Thyroid gland (tissue), 4 donors: Measurements from ENCODE around the gene MAJIN. TPM values are rescaled to one million over a fixed set of nuclear protein-coding genes. Genes with fewer than 3 reads are reported as not detected.

Experiments used
- DNase-seq, 2 donors: peaks; one replicate each; pipeline ENCODE4 v3.0.0-alpha.2; 2019
- H3K27ac ChIP-seq, 3 donors: fragments of 200-600 bp; sonication (generic); 1 replicate in 2 of 3; 2 replicates in 1 of 3; pipeline ENCODE4 v1.5.1; 2016 to 2019; ENCODE audit warnings: mild to moderate bottlenecking in 1 of 3, moderate library complexity in 1 of 3
- H3K27me3 ChIP-seq: fragments of 200-600 bp; sonication (generic); one replicate; pipeline ENCODE4 v1.5.1; 2019
- H3K36me3 ChIP-seq, 2 donors: fragments of 200-600 bp; sonication (generic); one replicate each; pipeline ENCODE4 v1.5.1; 2016 to 2019
- H3K4me1 ChIP-seq, 2 donors: fragments of 200-600 bp; sonication (generic); one replicate each; pipeline ENCODE4 v1.5.1; 2017 to 2019
- H3K4me3 ChIP-seq, 3 donors: fragments of 200-600 bp; sonication (generic); replicated peaks in 1 of 3; 1 replicate in 2 of 3; 2 replicates in 1 of 3; pipeline ENCODE4 v1.5.1; 2016; ENCODE audit warnings: mild to moderate bottlenecking in 1 of 3
- H3K9me3 ChIP-seq: fragments of 200-600 bp; sonication (generic); one replicate; pipeline ENCODE4 v1.5.1; 2017
- CTCF ChIP-seq, 6 experiments: fragments of 200-600 bp in 3 of 6; fragments of 450-650 bp in 3 of 6; sonication (generic) in 3 of 6; IDR thresholded peaks; one replicate each; pipeline ENCODE4 v1.5.1; 2016 to 2019; ENCODE audit warnings: antibody characterized with exemption in 6 of 6, mild to moderate bottlenecking in 2 of 6, inconsistent platforms in 1 of 6, moderate library complexity in 1 of 6
- POLR2A ChIP-seq, 2 donors: fragments of 450-650 bp; IDR thresholded peaks; one replicate each; pipeline ENCODE4 v1.6.1; 2017; ENCODE audit warnings: antibody characterized with exemption in 2 of 2, mild to moderate bottlenecking in 2 of 2, moderate library complexity in 1 of 2
- WGBS, 2 donors: methylation state at CpG; one replicate each; pipeline ENCODE4 v1.1.5; 2017; 5-methylcytosine and 5-hydroxymethylcytosine counted together
- intact Hi-C: fragments of 100-400 bp; cut with DNase I; formaldehyde crosslinking; loops from one replicate; pipeline ENCODE4 v1.15.1; 2023
- total RNA-seq, 4 donors: library from RNA; depleted of rRNA; stranded (reverse); fragments of >200 nt; gene quantifications; one replicate each; pipeline ENCODE4 v1.2.3, GENCODE V29; 2016

The MAJIN gene
- total RNA-seq, 4 donors from 2014 or later, result 0.27 TPM; not detected in 3

DNA sequence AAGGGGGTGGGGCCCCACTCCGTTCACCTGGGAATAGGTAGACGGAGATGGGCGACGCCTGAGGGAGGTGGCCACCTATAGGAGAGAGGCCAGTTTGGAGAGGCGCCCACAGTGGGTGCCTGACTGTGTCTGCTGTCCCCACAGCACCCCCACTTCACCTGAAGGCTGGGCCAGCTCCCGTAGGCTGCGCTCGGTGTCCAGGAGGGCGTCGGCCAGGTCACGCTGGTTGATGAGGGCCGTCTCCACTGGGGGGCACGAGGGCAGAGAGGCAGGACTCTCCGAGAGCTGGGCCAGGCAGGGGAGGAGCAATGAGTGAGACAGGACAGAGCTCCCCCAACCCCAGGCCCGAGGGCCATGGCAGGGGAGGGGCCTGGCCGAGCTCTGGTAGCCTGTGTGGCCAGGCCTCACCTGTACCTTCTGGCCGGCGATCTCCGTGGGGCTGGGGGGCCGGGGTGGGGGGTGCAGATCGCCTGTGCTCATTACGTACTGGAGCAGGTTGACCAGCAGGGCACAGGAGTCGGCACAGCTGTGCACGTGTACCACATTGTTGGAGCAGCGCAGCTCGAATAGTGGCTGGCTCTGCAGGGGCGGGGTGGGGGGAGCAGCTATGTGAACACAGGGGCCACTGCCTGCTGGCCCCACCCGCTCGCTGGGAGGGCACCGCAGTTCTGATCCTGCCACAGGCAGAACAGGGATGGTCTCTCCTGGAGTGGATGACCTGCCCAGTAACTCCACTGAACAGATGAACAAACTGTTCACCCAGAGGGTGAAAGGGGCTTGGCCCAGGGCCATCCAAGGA, 69.6 kb downstream of the MAJIN start:
- WGBS, 2 donors, result 89 to 95% methylated on average over 5 to 12 of the region's 30 CpGs

GRCh38 chr11:64900774-64901173, 71.1 kb downstream of the MAJIN start:
- intact Hi-C loops, result no loop called here

More for the DNA sequence above, 69.6 kb downstream of the MAJIN start:
- peaks cover 59 to 65% of the 10 kb centered on the region in 2 donors for H3K36me3 ChIP-seq
- DNase-seq, result no peak
- no peaks in the 10 kb centered on the region for H3K27me3 ChIP-seq
- TF ChIP-seq POLR2A (IDR thresholded peaks at IDR 0.05) (no peak), CTCF (IDR thresholded peaks at IDR 0.05) (no peak)
- intact Hi-C loops, result no loop called here
- no peaks in the 10 kb centered on the region for H3K9me3 ChIP-seq
- no peak overlapping the region for H3K27ac ChIP-seq
- H3K4me1 ChIP-seq, result no peaks in the 10 kb centered on the region
- H3K4me3 ChIP-seq, result no peak overlapping the region

GRCh38 chr11:64900263-64900678, 71.6 kb downstream of the MAJIN start:
- no peak for TF ChIP-seq CTCF (IDR thresholded peaks at IDR 0.05)
- no peak for TF ChIP-seq POLR2A (IDR thresholded peaks at IDR 0.05)
- Histone ChIP-seq H3K9me3 (no peaks in the 10 kb centered on the region), H3K27me3 (no peaks in the 10 kb centered on the region), H3K4me3 (no peak overlapping the region), H3K27ac (no peak overlapping the region), H3K36me3 (peaks cover 40 to 51% of the 10 kb centered on the region in 2 donors), H3K4me1 (no peaks in the 10 kb centered on the region)
- DNase-seq, result no peak
- intact Hi-C loops, result no loop called here
- 89 to 93% methylated on average over 13 to 14 of the region's 14 CpGs for WGBS, 2 donors

More at GRCh38 chr11:64900774-64901173, 71.1 kb downstream of the MAJIN start:
- Histone ChIP-seq H3K4me1 (no peaks in the 10 kb centered on the region), H3K27ac (no peak overlapping the region), H3K9me3 (no peaks in the 10 kb centered on the region), H3K4me3 (no peak overlapping the region), H3K36me3 (peaks cover 44 to 56% of the 10 kb centered on the region in 2 donors), H3K27me3 (no peaks in the 10 kb centered on the region)
- WGBS, 2 donors, result 97 to 98% methylated on average over 17 of the region's 17 CpGs
- TF ChIP-seq CTCF (IDR thresholded peaks at IDR 0.05) (no peak), POLR2A (IDR thresholded peaks at IDR 0.05) (no peak)
- no peak for DNase-seq

DNA sequence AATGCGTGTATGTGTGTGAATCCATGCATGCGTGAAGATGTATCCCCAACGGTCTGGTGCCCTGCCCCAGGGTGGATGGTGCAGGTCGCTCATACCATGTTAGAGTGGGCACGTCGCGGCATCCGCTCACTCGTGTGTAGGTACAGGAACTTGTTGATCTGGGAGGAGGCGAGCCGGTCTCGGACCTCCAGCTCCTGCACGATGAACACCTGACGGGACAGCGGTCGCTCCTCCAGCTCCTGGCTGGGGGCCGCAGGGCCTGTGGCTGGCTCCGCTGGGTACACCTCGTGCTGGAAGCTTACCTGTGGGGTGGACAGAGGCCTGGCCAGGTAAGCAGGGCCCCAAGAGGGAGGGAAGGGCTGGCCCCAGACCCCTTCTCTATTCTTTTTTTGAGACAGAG, 73.4 kb downstream of the MAJIN start:
- Histone ChIP-seq H3K4me3 (no peak overlapping the region), H3K4me1 (peaks cover 0 to 3% of the 10 kb centered on the region in 2 donors), H3K27me3 (no peaks in the 10 kb centered on the region), H3K9me3 (no peaks in the 10 kb centered on the region), H3K27ac (no peak overlapping the region), H3K36me3 (peaks cover 36 to 43% of the 10 kb centered on the region in 2 donors)
- TF ChIP-seq CTCF (IDR thresholded peaks at IDR 0.05), result no peak
- TF ChIP-seq POLR2A (IDR thresholded peaks at IDR 0.05), result no peak
- no peak for DNase-seq
- WGBS, 2 donors, result 91 to 98% methylated on average over 8 to 13 of the region's 19 CpGs
- intact Hi-C loops, result loop anchor here (10.0 kb wide), 1 partner anchor 114 kb away; no protein-coding TSS in a partner anchor

DNA sequence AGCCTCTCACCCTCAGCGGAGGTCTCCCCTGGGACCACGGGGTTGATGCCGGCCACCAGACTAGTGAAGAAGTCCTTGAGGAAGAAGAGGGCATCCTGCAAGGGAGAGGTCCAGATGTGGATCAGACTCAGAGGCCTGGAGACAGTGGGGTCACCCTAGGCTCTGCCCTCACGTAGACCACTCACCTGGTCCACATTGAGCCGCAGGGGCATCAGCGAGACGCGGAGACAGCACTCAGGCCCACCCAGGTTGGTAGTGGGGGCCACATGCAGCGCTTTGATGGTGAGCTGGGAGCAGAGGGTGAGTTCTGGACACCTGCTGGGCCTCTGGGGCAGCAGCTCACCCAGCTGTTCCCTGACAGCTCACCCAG, 73.8 kb downstream of the MAJIN start:
- Histone ChIP-seq H3K4me3 (no peak overlapping the region), H3K36me3 (peaks cover 31 to 40% of the 10 kb centered on the region in 2 donors), H3K27ac (no peak overlapping the region), H3K27me3 (no peaks in the 10 kb centered on the region), H3K4me1 (peaks cover 0 to 3% of the 10 kb centered on the region in 2 donors), H3K9me3 (no peaks in the 10 kb centered on the region)
- DNase-seq, result no peak
- intact Hi-C loops, result loop anchor here (10.0 kb wide), 1 partner anchor 113 kb away; no protein-coding TSS in a partner anchor
- WGBS, 2 donors, result 95% methylated on average over 4 to 7 of the region's 9 CpGs
- TF ChIP-seq CTCF (IDR thresholded peaks at IDR 0.05), result no peak
- TF ChIP-seq POLR2A (IDR thresholded peaks at IDR 0.05), result no peak
